Left ventricle myocardium inferior (tissue), 1 donor: ENCODE measurements around the gene NELFA. TPM values are rescaled to one million over a fixed set of nuclear protein-coding genes. Genes with fewer than 3 reads are reported as not detected.

ENCODE experiments used
- DNase-seq: peaks from one replicate; pipeline ENCODE4 v3.0.0-alpha.2; 2020
- H3K27ac ChIP-seq: fragments of 200-600 bp; replicated peaks from 2 replicates; pipeline ENCODE4 v1.8.0; 2021
- H3K27me3 ChIP-seq: fragments of 200-600 bp; 2 replicates; pipeline ENCODE4 v1.8.0; 2021; ENCODE audit warnings: low read depth
- H3K36me3 ChIP-seq: fragments of 200-600 bp; 2 replicates; pipeline ENCODE4 v1.8.0; 2021
- H3K4me1 ChIP-seq: fragments of 200-600 bp; 2 replicates; pipeline ENCODE4 v1.8.0; 2021
- H3K4me3 ChIP-seq: fragments of 200-600 bp; 2 replicates; pipeline ENCODE4 v1.8.0; 2021; ENCODE audit warnings: mild to moderate bottlenecking, moderate library complexity
- H3K9me3 ChIP-seq: fragments of 200-600 bp; replicated peaks from 2 replicates; pipeline ENCODE4 v1.8.0; 2021
- intact Hi-C: fragments of 100-400 bp; cut with micrococcal nuclease; formaldehyde crosslinking; loops from one replicate; pipeline ENCODE4 v1.11.0; 2022
- total RNA-seq: library from RNA; stranded (reverse); fragmentation: NEBNext Ultra II Directional; extraction: Animal tissue kit (Norgen Biotek cat#: 25700); gene quantifications from one replicate; pipeline ENCODE4 v1.2.1, GENCODE V29; 2021
- TF ChIP-seq, protein P1 (sequence below): fragments of 200-600 bp; IDR thresholded peaks from 2 replicates; pipeline ENCODE4 v1.8.0; 2021; ENCODE audit warnings: antibody characterized with exemption, mild to moderate bottlenecking, borderline replicate concordance
- donor health status: DM: no; HTN: yes; CAD: no; lungs with severe emphysema.

The NELFA gene
- total RNA-seq, 1 donor from 2014 or later: 10.2 TPM

DNA sequence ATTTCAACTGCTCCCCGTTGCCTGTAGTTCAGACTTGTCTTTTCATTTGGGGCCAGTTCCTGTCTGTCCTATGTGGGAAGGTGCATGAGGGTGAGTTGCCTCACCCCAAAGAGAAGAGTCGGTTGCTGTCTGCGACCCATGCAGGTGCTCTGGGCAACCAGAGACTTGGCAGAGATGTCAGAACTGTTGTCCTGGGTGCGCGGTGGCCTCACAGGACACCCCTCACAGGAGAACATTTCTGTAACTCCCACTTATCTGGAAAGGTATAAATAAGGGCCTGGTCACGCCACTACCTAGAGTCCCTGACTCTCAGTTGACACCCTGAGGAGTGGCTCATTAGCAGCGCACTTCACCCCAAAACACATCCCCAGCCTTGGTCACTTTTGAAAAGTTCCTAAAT lies 40.6 kb upstream of the NELFA start:
- no peaks in the 10 kb centered on the region for H3K36me3 ChIP-seq
- intact Hi-C loops: no loop called here
- no peaks in the 10 kb centered on the region for H3K9me3 ChIP-seq
- H3K4me1 ChIP-seq: no peaks in the 10 kb centered on the region
- no peak overlapping the region for H3K27ac ChIP-seq
- H3K27me3 ChIP-seq: peaks cover 92% of the 10 kb centered on the region
- no peak for DNase-seq
- TF ChIP-seq, protein P1, sequence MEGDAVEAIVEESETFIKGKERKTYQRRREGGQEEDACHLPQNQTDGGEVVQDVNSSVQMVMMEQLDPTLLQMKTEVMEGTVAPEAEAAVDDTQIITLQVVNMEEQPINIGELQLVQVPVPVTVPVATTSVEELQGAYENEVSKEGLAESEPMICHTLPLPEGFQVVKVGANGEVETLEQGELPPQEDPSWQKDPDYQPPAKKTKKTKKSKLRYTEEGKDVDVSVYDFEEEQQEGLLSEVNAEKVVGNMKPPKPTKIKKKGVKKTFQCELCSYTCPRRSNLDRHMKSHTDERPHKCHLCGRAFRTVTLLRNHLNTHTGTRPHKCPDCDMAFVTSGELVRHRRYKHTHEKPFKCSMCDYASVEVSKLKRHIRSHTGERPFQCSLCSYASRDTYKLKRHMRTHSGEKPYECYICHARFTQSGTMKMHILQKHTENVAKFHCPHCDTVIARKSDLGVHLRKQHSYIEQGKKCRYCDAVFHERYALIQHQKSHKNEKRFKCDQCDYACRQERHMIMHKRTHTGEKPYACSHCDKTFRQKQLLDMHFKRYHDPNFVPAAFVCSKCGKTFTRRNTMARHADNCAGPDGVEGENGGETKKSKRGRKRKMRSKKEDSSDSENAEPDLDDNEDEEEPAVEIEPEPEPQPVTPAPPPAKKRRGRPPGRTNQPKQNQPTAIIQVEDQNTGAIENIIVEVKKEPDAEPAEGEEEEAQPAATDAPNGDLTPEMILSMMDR: no peak
- no peak overlapping the region for H3K4me3 ChIP-seq

DNA sequence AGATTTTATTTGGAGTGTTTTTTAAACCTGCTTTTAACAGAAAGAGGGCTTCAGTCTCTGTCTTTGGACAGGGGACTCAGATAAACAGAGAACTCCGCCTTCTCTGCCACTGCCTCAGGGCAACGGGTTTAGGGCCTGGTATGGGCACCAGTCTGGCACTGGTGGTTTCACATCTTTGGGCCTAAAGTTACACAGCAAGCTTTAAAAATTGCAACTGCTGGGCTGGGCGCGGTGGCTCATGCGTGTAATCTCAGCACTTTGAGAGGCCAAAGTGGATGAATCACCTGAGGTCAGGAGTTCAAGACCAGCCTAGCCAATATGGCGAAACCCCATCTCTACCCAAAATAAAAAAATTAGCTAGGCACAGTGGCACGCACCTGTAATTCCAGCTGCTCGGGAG lies 40.1 kb upstream of the NELFA start:
- H3K36me3 ChIP-seq: no peaks in the 10 kb centered on the region
- no peaks in the 10 kb centered on the region for H3K9me3 ChIP-seq
- H3K4me3 ChIP-seq: no peak overlapping the region
- no peak overlapping the region for H3K27ac ChIP-seq
- TF ChIP-seq, protein P1: no peak
- H3K4me1 ChIP-seq: no peaks in the 10 kb centered on the region
- intact Hi-C loops: no loop called here
- DNase-seq: no peak
- H3K27me3 ChIP-seq: peaks cover 92% of the 10 kb centered on the region

DNA sequence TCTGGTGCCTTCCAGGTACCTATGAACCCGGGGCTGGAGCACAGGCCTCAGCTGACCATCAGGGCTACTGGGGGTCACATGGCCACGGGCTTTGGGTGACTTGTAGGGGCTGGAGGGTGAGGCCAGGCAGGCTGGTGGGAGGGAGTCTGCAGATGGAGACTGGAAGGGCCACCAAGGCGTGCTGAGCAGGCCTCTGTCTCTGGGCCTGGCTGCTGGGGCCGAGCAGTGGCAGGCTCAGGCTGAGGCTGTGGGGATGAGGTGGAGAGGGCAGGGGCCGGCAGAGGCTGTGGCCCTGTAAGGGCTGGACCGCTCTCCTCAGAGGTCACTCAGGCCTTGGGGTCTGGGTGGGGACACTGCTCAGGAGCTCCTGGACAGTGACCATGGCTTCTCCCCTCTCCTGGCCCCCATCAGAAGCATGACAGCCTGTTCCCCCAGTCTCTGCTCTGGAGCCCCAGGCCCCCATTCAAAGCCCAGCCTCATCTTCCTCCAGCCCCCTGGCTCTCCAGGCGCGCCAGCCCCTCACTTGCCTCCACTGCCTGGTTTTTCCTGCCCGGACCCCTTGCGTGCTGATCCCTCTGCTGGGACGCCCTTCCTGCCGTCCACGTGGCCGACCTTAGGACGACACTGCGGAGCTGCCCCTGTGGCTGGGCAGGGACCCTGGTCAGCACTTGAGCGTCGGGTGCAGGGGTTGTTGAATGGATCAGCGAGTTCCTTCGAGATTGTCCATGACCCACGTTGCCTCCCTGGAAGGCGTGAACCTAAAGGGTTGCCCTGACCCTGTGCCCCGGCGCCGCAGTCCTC lies 39.2 kb upstream of the NELFA start:
- Histone ChIP-seq H3K27me3 (peaks cover 92% of the 10 kb centered on the region), H3K4me1 (no peaks in the 10 kb centered on the region), H3K36me3 (no peaks in the 10 kb centered on the region), H3K9me3 (no peaks in the 10 kb centered on the region), H3K4me3 (no peak overlapping the region), H3K27ac (no peak overlapping the region)
- TF ChIP-seq, protein P1: no peak
- intact Hi-C loops: no loop called here
- no peak for DNase-seq

DNA sequence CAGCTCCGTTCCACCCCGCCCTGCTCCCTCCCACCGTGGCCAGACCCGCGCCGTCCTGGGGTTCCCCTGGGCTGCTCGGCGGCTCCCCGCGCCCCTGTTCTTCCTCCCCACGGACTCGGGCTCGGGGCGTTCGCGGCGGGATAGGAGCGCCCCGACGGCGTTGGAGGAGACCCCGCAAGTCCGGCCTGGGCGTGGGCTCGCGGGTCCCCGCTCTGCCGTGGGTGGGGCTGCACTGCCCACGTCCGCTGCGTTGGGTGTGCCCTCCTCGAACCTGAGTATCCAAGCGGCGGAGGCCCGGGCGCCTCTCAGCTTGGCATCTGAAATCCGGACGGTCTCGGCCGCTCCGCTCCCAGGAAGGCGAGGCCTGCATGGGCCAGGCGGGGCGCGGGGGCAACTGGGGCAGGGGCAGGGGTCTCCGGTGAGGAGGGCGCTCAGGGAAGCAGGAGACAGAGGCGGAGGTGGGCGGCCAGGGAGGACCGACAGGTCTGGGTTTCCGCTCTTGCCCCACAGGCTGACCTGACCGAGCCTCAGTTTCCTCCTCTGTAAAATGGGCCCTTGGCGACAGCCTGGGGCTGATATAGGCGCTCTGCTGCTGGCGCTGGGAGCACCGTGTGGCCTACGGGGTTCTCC lies 38.4 kb upstream of the NELFA start:
- Histone ChIP-seq H3K36me3 (no peaks in the 10 kb centered on the region), H3K27ac (no peak overlapping the region), H3K27me3 (peaks cover 92% of the 10 kb centered on the region), H3K4me1 (peaks cover 7% of the 10 kb centered on the region), H3K9me3 (no peaks in the 10 kb centered on the region), H3K4me3 (no peak overlapping the region)
- no peak for DNase-seq
- TF ChIP-seq, protein P1: no peak
- intact Hi-C loops: no loop called here

DNA sequence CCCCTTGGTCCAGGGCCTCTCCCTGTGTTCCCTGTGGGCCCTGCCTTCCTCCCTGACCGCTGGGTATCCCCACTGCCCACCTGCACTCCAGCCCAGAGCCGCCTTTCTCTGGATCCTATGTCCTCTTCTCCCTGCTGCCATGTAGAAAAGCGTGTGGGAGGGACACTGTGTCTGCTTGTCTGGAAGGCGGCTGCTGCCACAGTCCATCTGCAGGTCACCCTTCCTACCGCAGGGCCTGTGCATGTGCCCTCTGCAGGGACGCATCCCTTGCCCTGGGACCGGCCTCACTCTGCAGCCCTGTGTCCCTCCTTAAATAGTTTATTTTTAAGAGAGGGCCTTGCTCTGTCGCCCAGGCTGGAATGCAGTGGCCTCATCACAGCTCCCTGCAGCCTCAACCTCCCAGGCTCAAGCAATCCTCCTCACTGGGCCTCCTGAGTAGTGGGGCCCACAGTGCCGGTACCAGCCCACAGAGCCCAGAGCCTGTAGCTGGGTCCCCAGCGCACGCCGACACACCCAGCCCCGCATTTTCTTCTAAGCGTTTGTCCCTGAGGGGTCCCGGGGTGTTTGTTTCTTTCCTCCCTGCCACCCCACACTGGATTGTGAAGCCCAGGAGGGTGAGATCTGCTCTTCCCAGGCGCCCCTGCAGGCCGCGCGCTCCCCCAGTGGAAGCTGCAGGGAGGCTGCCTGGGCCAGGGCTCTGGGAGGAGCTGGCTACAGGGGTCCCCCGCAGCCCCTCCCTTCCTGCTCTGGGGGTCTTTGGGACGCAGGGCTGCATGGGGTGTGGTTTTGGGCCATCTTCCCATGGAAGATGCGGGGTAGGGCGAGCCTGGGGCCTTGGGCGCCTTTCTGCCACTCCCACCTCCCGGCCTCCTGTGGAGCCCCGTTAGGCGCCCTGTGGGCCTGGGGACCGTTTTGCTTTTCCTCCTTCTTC lies 37.5 kb upstream of the NELFA start:
- Histone ChIP-seq H3K4me3 (no peak overlapping the region), H3K4me1 (peaks cover 15% of the 10 kb centered on the region), H3K36me3 (no peaks in the 10 kb centered on the region), H3K27ac (no peak overlapping the region), H3K9me3 (no peaks in the 10 kb centered on the region), H3K27me3 (peaks cover 92% of the 10 kb centered on the region)
- TF ChIP-seq, protein P1: no peak
- no peak for DNase-seq
- intact Hi-C loops: no loop called here
